HFFc6 (cell line): Measurements from ENCODE around the gene CDK17. TPM values are rescaled to one million over a fixed set of nuclear protein-coding genes. Genes with fewer than 3 reads are reported as not detected.
"Not testable (repeated sequence)": the region's sequence is repeated elsewhere in the genome, so short reads cannot be mapped to it uniquely, and the experiment has no call there.

Experiments
- DNase-seq: peaks from one replicate; pipeline ENCODE4 v3.0.0-alpha.2; 2018
- H3K27ac Mint-ChIP-seq: 2 replicates; pipeline ENCODE4 v1.8.0; 2020; ENCODE audit warnings: mild to moderate bottlenecking, mixed read lengths
- H3K27me3 Mint-ChIP-seq: 2 replicates; pipeline ENCODE4 v1.8.0; 2021; ENCODE audit warnings: mild to moderate bottlenecking, moderate library complexity, mixed read lengths; ENCODE audit not compliant: insufficient read depth
- H3K36me3 Mint-ChIP-seq: 2 replicates; pipeline ENCODE4 v1.8.0; 2021; ENCODE audit warnings: low read depth, mixed read lengths
- H3K4me1 Mint-ChIP-seq: 2 replicates; pipeline ENCODE4 v1.8.0; 2020; ENCODE audit warnings: low read depth, mixed read lengths
- H3K4me3 Mint-ChIP-seq: 2 replicates; pipeline ENCODE4 v1.8.0; 2020; ENCODE audit warnings: mild to moderate bottlenecking, moderate library complexity, mixed read lengths
- H3K9me3 Mint-ChIP-seq: 2 replicates; pipeline ENCODE4 v1.8.0; 2020; ENCODE audit warnings: mild to moderate bottlenecking, mixed read lengths
- total RNA-seq, 6 experiments: library from RNA; stranded (reverse); fragmentation: NEBNext Ultra II Directional; extraction: Animal tissue kit (Norgen Biotek cat#: 25700); gene quantifications; 2 replicates in 1 of 6; 3 replicates in 5 of 6; pipeline ENCODE4 v1.2.3, GENCODE V29; 2021
- TF ChIP-seq, protein P1 (sequence below): fragments of 200-600 bp; sonication (generic); IDR thresholded peaks from 2 replicates; pipeline ENCODE4 v1.5.0; 2021; ENCODE audit warnings: antibody characterized with exemption, mild to moderate bottlenecking

CDK17 gene
- total RNA-seq, 6 experiments from 2014 or later = 24.6 to 28.8 (median 26.5) TPM

DNA sequence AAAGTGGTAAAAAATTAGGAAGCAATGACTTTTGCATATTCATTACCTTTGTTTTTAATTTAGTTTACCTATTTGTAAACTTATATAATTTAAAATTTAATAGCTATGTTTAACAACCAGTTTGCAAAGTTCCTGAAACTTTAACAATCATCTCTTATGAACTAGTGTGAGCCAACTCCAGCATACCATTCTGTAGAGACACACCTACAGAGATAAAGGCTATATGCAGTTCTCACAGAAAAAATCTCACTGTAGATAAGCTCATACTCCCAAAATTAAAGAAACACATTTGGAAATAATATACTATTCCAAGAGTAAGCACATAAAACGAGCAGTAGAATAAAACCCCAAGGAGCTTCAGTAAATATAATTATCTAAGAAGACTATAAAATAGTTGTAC, 77.5 kb downstream of the CDK17 start:
- peaks cover 27% of the 10 kb centered on the region for H3K36me3 Mint-ChIP-seq
- no peak for DNase-seq
- no peaks in the 10 kb centered on the region; the same call in 1 of the 2 replicates for H3K4me1 Mint-ChIP-seq
- no peaks in the 10 kb centered on the region for H3K27me3 Mint-ChIP-seq
- TF ChIP-seq, protein P1, sequence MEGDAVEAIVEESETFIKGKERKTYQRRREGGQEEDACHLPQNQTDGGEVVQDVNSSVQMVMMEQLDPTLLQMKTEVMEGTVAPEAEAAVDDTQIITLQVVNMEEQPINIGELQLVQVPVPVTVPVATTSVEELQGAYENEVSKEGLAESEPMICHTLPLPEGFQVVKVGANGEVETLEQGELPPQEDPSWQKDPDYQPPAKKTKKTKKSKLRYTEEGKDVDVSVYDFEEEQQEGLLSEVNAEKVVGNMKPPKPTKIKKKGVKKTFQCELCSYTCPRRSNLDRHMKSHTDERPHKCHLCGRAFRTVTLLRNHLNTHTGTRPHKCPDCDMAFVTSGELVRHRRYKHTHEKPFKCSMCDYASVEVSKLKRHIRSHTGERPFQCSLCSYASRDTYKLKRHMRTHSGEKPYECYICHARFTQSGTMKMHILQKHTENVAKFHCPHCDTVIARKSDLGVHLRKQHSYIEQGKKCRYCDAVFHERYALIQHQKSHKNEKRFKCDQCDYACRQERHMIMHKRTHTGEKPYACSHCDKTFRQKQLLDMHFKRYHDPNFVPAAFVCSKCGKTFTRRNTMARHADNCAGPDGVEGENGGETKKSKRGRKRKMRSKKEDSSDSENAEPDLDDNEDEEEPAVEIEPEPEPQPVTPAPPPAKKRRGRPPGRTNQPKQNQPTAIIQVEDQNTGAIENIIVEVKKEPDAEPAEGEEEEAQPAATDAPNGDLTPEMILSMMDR = no peak
- H3K9me3 Mint-ChIP-seq = peaks cover 7% of the 10 kb centered on the region; the same call in 1 of the 2 replicates
- H3K4me3 Mint-ChIP-seq = no peak overlapping the region
- H3K27ac Mint-ChIP-seq = no peak overlapping the region

DNA sequence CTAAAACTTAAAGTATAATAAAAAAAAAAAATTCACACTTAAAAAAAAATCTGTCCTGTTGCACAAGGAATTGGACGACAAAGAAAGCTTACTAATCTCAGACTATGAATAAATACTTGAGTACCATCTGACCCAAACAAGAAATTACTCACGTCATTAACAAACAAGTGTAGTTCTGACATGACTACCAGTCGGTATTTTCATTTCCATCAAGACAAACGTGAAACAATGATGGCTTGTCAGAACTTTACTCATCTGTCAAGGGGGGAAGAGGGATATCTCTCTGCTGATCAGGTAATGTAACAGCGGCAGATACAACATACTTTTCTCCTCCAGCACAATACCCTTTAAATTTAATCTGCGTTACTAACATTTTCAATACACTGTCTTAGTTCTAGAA, 78.3 kb downstream of the CDK17 start:
- Mint-ChIP-seq H3K4me1 (no peaks in the 10 kb centered on the region; the same call in 1 of the 2 replicates), H3K27ac (no peak overlapping the region), H3K36me3 (peaks cover 28% of the 10 kb centered on the region), H3K4me3 (no peak overlapping the region), H3K27me3 (no peaks in the 10 kb centered on the region), H3K9me3 (peaks cover 7% of the 10 kb centered on the region; the same call in 1 of the 2 replicates)
- TF ChIP-seq, protein P1 = no peak
- DNase-seq = no peak

DNA sequence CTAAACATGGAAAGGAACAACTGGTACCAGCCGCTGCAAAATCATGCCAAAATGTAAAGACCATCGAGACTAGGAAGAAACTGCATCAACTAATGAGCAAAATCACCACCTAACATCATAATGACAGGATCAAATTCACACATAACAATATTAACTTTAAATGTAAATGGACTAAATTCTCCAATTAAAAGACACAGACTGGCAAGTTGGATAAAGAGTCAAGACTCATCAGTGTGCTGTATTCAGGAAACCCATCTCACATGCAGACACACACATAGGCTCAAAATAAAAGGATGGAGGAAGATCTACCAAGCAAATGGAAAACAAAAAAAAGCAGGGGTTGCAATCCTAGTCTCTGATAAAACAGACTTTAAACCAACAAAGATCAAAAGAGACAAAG, 82.4 kb downstream of the CDK17 start:
- H3K9me3 Mint-ChIP-seq, DNase-seq, H3K4me3 Mint-ChIP-seq, H3K27ac Mint-ChIP-seq, H3K27me3 Mint-ChIP-seq: not testable (repeated sequence)
- Mint-ChIP-seq H3K36me3 (peaks cover 16% of the 10 kb centered on the region), H3K4me1 (peaks cover 21% of the 10 kb centered on the region)

DNA sequence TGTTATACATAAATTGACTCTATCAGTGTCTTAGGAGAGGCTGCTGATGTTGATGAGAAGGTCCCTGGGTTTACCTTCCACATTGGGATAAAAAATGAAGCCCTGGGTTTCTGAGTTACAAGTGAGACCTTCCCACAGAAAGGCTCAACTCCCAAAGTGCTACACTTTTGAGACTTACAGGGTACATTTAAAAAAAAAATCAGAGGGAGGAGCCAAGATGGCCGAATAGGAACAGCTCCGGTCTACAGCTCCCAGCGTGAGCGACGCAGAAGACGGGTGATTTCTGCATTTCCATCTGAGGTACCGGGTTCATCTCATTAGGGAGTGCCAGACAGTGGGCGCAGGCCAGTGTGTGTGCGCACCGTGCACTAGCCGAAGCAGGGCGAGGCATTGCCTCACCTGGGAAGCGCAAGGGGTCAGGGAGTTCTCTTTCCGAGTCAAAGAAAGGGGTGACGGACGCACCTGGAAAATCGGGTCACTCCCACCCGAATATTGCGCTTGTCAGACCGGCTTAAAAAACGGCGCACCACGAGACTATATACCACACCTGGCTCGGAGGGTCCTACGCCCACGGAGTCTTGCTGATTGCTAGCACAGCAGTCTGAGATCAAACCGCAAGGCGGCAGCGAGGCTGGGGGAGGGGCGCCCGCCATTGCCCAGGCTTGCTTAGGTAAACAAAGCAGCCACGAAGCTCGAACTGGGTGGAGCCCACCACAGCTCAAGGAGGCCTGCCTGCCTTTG, 84.3 kb downstream of the CDK17 start:
- not testable (repeated sequence) for H3K36me3 Mint-ChIP-seq, H3K4me3 Mint-ChIP-seq, H3K27ac Mint-ChIP-seq, H3K27me3 Mint-ChIP-seq, DNase-seq, H3K9me3 Mint-ChIP-seq
- H3K4me1 Mint-ChIP-seq = peaks cover 21% of the 10 kb centered on the region

DNA sequence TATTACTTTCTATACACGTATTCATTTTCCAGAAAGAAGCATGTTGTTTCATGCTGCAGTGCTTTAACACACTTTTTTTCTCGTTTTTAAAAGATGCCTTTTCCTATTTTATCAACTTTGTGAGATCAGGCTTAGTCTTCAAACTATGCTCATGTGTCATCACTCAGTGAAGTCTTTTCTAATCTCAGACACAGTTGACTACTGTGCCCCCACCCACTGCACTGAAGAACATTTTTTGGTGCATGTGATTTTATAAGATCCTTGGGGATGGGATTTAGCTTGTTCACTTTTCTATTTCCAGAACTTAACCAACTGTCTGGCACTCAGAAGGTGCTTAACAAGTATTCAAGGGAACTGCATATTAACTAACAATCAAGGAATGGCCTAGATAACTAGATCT, 85.5 kb downstream of the CDK17 start:
- TF ChIP-seq, protein P1 = no peak

DNA sequence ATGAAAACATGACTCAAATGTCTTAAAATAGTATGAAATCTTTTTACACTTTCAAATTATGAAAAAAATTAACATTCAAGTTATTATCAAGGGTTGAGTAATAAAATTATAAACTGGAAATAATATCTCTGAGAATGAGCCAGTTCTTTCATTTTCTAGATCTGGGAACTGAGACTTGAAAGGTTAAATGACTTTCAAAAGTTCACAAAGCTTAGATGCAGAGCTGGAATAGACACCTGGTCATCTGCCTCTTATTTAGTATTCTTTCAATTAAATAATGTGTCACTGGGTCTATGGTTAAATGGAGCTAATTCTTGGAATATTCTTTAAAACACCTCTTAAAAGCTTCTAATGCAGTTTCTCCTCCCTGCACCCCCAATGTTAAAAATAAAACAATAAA, 86.6 kb downstream of the CDK17 start:
- TF ChIP-seq, protein P1 = no peak
- Mint-ChIP-seq H3K27ac (peak overlapping the region; percentile 22; the same call in 1 of the 2 replicates), H3K27me3 (no peaks in the 10 kb centered on the region; the same call in 1 of the 2 replicates), H3K9me3 (peaks cover 4% of the 10 kb centered on the region; the same call in 1 of the 2 replicates), H3K4me3 (no peak overlapping the region), H3K4me1 (peaks cover 29% of the 10 kb centered on the region), H3K36me3 (peaks cover 13% of the 10 kb centered on the region)
- DNase-seq = no peak

More for the DNA sequence above, 85.5 kb downstream of the CDK17 start:
- H3K36me3 Mint-ChIP-seq = peaks cover 13% of the 10 kb centered on the region
- no peak overlapping the region; the same call in 1 of the 2 replicates for H3K4me3 Mint-ChIP-seq
- H3K27me3 Mint-ChIP-seq = no peaks in the 10 kb centered on the region; the same call in 1 of the 2 replicates
- H3K4me1 Mint-ChIP-seq = peaks cover 21% of the 10 kb centered on the region
- H3K9me3 Mint-ChIP-seq = peaks cover 4% of the 10 kb centered on the region; the same call in 1 of the 2 replicates
- peak; percentile 6 for DNase-seq
- peak overlapping the region; percentile 55; the same call in 1 of the 2 replicates for H3K27ac Mint-ChIP-seq
